Stomach (tissue), 4 donors: ENCODE results near the gene ITPR1.

ENCODE experiments used
- EP300 ChIP-seq: sonication (generic); formaldehyde crosslinking; IDR thresholded peaks from one replicate; pipeline ENCODE4 v1.6.1; 2017; ENCODE audit warnings: antibody characterized with exemption
- POLR2A ChIP-seq, 4 donors: fragments of 450-650 bp; IDR thresholded peaks; one replicate each; pipeline ENCODE4 v1.6.1; 2016; ENCODE audit warnings: antibody characterized with exemption in 4 of 4, control low read depth in 2 of 4, mild to moderate bottlenecking in 1 of 4, moderate library complexity in 1 of 4
- POLR2AphosphoS5 ChIP-seq, 3 donors: sonication (generic); formaldehyde crosslinking; IDR thresholded peaks; one replicate each; pipeline ENCODE4 v1.6.1; 2016; ENCODE audit warnings: antibody characterized with exemption in 3 of 3
- TF ChIP-seq, protein P1 (sequence below), 7 experiments: fragments of 450-650 bp in 4 of 7; fragments of 200-600 bp in 3 of 7; sonication (generic) in 3 of 7; IDR thresholded peaks; one replicate each; pipeline ENCODE4 v1.5.1; 2016 to 2019; ENCODE audit warnings: antibody characterized with exemption in 7 of 7, control low read depth in 2 of 7, mild to moderate bottlenecking in 1 of 7

DNA sequence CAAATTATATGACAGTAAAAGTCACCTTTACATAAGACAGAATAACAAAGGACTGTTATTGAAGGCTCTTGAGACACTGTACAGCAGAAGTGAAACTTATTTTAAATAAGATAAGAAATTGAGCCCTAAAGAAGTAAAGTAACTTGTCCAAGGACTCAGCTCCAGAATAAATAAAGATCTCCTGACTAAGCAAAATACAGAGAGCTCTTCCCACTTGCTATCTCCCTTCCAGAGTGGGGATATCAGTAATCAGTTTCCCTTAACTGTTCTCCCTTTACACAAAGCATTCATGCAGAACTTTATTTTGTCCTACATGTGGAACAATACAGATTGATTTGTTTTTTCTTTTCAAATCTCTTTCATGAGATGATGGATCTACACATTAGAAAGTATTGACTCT, 356.6 kb downstream of the ITPR1 start:
- TF ChIP-seq, protein P1, sequence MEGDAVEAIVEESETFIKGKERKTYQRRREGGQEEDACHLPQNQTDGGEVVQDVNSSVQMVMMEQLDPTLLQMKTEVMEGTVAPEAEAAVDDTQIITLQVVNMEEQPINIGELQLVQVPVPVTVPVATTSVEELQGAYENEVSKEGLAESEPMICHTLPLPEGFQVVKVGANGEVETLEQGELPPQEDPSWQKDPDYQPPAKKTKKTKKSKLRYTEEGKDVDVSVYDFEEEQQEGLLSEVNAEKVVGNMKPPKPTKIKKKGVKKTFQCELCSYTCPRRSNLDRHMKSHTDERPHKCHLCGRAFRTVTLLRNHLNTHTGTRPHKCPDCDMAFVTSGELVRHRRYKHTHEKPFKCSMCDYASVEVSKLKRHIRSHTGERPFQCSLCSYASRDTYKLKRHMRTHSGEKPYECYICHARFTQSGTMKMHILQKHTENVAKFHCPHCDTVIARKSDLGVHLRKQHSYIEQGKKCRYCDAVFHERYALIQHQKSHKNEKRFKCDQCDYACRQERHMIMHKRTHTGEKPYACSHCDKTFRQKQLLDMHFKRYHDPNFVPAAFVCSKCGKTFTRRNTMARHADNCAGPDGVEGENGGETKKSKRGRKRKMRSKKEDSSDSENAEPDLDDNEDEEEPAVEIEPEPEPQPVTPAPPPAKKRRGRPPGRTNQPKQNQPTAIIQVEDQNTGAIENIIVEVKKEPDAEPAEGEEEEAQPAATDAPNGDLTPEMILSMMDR (IDR thresholded peaks at IDR 0.05) = no peak
- TF ChIP-seq POLR2AphosphoS5 (IDR thresholded peaks at IDR 0.05) (no peak), POLR2A (IDR thresholded peaks at IDR 0.05) (no peak), EP300 (no peak)
